ENCODE measurements around the gene ELMO1. TPM values are rescaled to one million over a fixed set of nuclear protein-coding genes. Genes with fewer than 3 reads are reported as not detected.

ELMO1 gene
- total RNA-seq, 1 experiment from 2014 or later, result not detected

- H3K9me2 ChIP-seq (replicated peaks; ENCODE audit: low read length), result no peaks in the 10 kb centered on the region
- no peaks in the 10 kb centered on the region for H4K20me1 ChIP-seq (ENCODE audit: low read length)
- ATAC-seq (no peak), DNase-seq (no peak)
- ChIA-PET POLR2A (ENCODE audit: unreplicated experiment) (no interaction called here), CTCF (no interaction called here)
- H3K9me3 ChIP-seq (ENCODE audit: low read length), result no peaks in the 10 kb centered on the region
- no TSS peak for BruUV-seq (replicated peaks)
- no peak overlapping the region for H2AFZ ChIP-seq (ENCODE audit: low read length)
- H3F3A ChIP-seq (ENCODE audit: low read length, unreplicated experiment), result no peaks in the 10 kb centered on the region
- H3K4me2 ChIP-seq (ENCODE audit: low read length), result no peak overlapping the region
- H3K79me2 ChIP-seq (ENCODE audit: low read length), result no peaks in the 10 kb centered on the region
- no peaks in the 10 kb centered on the region for H3K36me3 ChIP-seq (ENCODE audit: low read depth, low read length)
- no peaks in the 10 kb centered on the region for H3K4me1 ChIP-seq (ENCODE audit: insufficient read depth, low read length)
- no peak for TF ChIP-seq CTCF (conservative IDR thresholded peaks at IDR 0.05; ENCODE audit: low read depth, low read length)
- no peak for TF ChIP-seq EZH2 (IDR thresholded peaks at IDR 0.05; ENCODE audit: low read length, unreplicated experiment)
- TF ChIP-seq EZH2phosphoT487 (IDR thresholded peaks at IDR 0.05; ENCODE audit: borderline replicate concordance, low read length), result no peak
- H3K27me3 ChIP-seq (ENCODE audit: low read length), result no peaks in the 10 kb centered on the region
- no peak overlapping the region for H3K9ac ChIP-seq (ENCODE audit: low read length)
- intact Hi-C loops (cut with micrococcal nuclease), result no loop called here
- no peak overlapping the region for H3K4me3 ChIP-seq (ENCODE audit: low read length)
- H3K27ac ChIP-seq (ENCODE audit: low read length), result no peak overlapping the region
Observed at GRCh38 chr7:37429435-37429791, 19.3 kb downstream of the ELMO1 start.

GRCh38 chr7:37428681-37429434 is 19.8 kb downstream of the ELMO1 start:
- no peak overlapping the region for H3K27ac ChIP-seq (ENCODE audit: low read length)

More at GRCh38 chr7:37428681-37429434, 19.8 kb downstream of the ELMO1 start:
- intact Hi-C loops (cut with micrococcal nuclease), result no loop called here
- ChIA-PET CTCF (no interaction called here), POLR2A (ENCODE audit: unreplicated experiment) (no interaction called here)
- TF ChIP-seq EZH2phosphoT487 (IDR thresholded peaks at IDR 0.05; ENCODE audit: borderline replicate concordance, low read length) (no peak), EZH2 (IDR thresholded peaks at IDR 0.05; ENCODE audit: low read length, unreplicated experiment) (no peak), CTCF (conservative IDR thresholded peaks at IDR 0.05; ENCODE audit: low read depth, low read length) (no peak)
- no peaks in the 10 kb centered on the region for H3F3A ChIP-seq (ENCODE audit: low read length, unreplicated experiment)
- no peaks in the 10 kb centered on the region for H4K20me1 ChIP-seq (ENCODE audit: low read length)
- H3K9me3 ChIP-seq (ENCODE audit: low read length), result no peaks in the 10 kb centered on the region
- H3K9ac ChIP-seq (ENCODE audit: low read length), result no peak overlapping the region
- H2AFZ ChIP-seq (ENCODE audit: low read length), result no peak overlapping the region
- no peak overlapping the region for H3K4me2 ChIP-seq (ENCODE audit: low read length)
- H3K27me3 ChIP-seq (ENCODE audit: low read length), result no peaks in the 10 kb centered on the region
- ATAC-seq (no peak), DNase-seq (no peak)
- no peaks in the 10 kb centered on the region for H3K79me2 ChIP-seq (ENCODE audit: low read length)
- H3K36me3 ChIP-seq (ENCODE audit: low read depth, low read length), result no peaks in the 10 kb centered on the region
- BruUV-seq (replicated peaks), result no TSS peak
- no peaks in the 10 kb centered on the region for H3K9me2 ChIP-seq (replicated peaks; ENCODE audit: low read length)
- no peak overlapping the region for H3K4me3 ChIP-seq (ENCODE audit: low read length)
- H3K4me1 ChIP-seq (ENCODE audit: insufficient read depth, low read length), result no peaks in the 10 kb centered on the region
